Rectal smooth muscle tissue (tissue), 1 donor: ENCODE results near the gene AHCTF1.
"Not testable (repeated sequence)": the region's sequence is repeated elsewhere in the genome, so short reads cannot be mapped to it uniquely, and the experiment has no call there.

Source experiments
- H3K27ac ChIP-seq: one replicate; pipeline ENCODE4 v1.7.0; 2013; ENCODE audit warnings: low read depth, low read length, inconsistent platforms
- H3K27me3 ChIP-seq: one replicate; pipeline ENCODE4 v1.7.0; 2013; ENCODE audit warnings: low read length; ENCODE audit not compliant: control insufficient read depth, insufficient read depth
- H3K36me3 ChIP-seq: one replicate; pipeline ENCODE4 v1.7.0; 2013; ENCODE audit warnings: low read length; ENCODE audit not compliant: control insufficient read depth, insufficient read depth
- H3K4me1 ChIP-seq: one replicate; pipeline ENCODE4 v1.7.0; 2013; ENCODE audit warnings: low read length; ENCODE audit not compliant: control insufficient read depth, insufficient read depth
- H3K4me3 ChIP-seq: one replicate; pipeline ENCODE4 v1.7.0; 2013; ENCODE audit warnings: low read length
- H3K9ac ChIP-seq: one replicate; pipeline ENCODE4 v1.7.0; 2013; ENCODE audit warnings: low read length

Gene AHCTF1

GRCh38 chr1:246822154-246822553 lies 109.6 kb downstream of the AHCTF1 start:
- H3K4me3 ChIP-seq, H3K27me3 ChIP-seq, H3K36me3 ChIP-seq, H3K4me1 ChIP-seq, H3K9ac ChIP-seq, H3K27ac ChIP-seq: not testable (repeated sequence)

- H3K4me3 ChIP-seq, result no peak overlapping the region
- no peak overlapping the region for H3K9ac ChIP-seq
- H3K27me3 ChIP-seq, result no peaks in the 10 kb centered on the region
- H3K36me3 ChIP-seq, result no peaks in the 10 kb centered on the region
- H3K4me1 ChIP-seq, result no peaks in the 10 kb centered on the region
- no peak overlapping the region for H3K27ac ChIP-seq
Observed at GRCh38 chr1:246820666-246821065, 111.1 kb downstream of the AHCTF1 start.

GRCh38 chr1:246817778-246818177 lies 114.0 kb downstream of the AHCTF1 start:
- not testable (repeated sequence) for H3K36me3 ChIP-seq, H3K4me3 ChIP-seq, H3K27me3 ChIP-seq, H3K9ac ChIP-seq, H3K27ac ChIP-seq, H3K4me1 ChIP-seq

GRCh38 chr1:246815693-246816270 lies 116.0 kb downstream of the AHCTF1 start:
- Histone ChIP-seq H3K4me1 (no peaks in the 10 kb centered on the region), H3K4me3 (no peak overlapping the region), H3K27ac (no peak overlapping the region)

GRCh38 chr1:246814890-246815289 lies 116.9 kb downstream of the AHCTF1 start:
- Histone ChIP-seq H3K27me3 (no peaks in the 10 kb centered on the region), H3K36me3 (no peaks in the 10 kb centered on the region), H3K4me3 (no peak overlapping the region), H3K27ac (no peak overlapping the region), H3K4me1 (no peaks in the 10 kb centered on the region), H3K9ac (no peak overlapping the region)

More at GRCh38 chr1:246815693-246816270, 116.0 kb downstream of the AHCTF1 start:
- H3K9ac ChIP-seq, result no peak overlapping the region
- H3K36me3 ChIP-seq, result no peaks in the 10 kb centered on the region
- H3K27me3 ChIP-seq, result no peaks in the 10 kb centered on the region

- not testable (repeated sequence) for H3K4me1 ChIP-seq, H3K9ac ChIP-seq, H3K4me3 ChIP-seq, H3K27ac ChIP-seq, H3K36me3 ChIP-seq, H3K27me3 ChIP-seq
Observed at GRCh38 chr1:246813325-246813724, 118.4 kb downstream of the AHCTF1 start.

- Histone ChIP-seq H3K9ac (no peak overlapping the region), H3K4me3 (no peak overlapping the region), H3K27me3 (no peaks in the 10 kb centered on the region), H3K36me3 (no peaks in the 10 kb centered on the region), H3K27ac (no peak overlapping the region), H3K4me1 (no peaks in the 10 kb centered on the region)
Observed at GRCh38 chr1:246811985-246812384, 119.8 kb downstream of the AHCTF1 start.

GRCh38 chr1:246809473-246809872 lies 122.3 kb downstream of the AHCTF1 start:
- Histone ChIP-seq H3K4me3 (no peak overlapping the region), H3K36me3 (no peaks in the 10 kb centered on the region), H3K27ac (no peak overlapping the region), H3K27me3 (no peaks in the 10 kb centered on the region), H3K9ac (no peak overlapping the region), H3K4me1 (no peaks in the 10 kb centered on the region)

GRCh38 chr1:246805135-246805716 lies 126.5 kb downstream of the AHCTF1 start:
- Histone ChIP-seq H3K4me3 (no peak overlapping the region), H3K27ac (no peak overlapping the region), H3K9ac (no peak overlapping the region), H3K27me3 (no peaks in the 10 kb centered on the region), H3K36me3 (no peaks in the 10 kb centered on the region), H3K4me1 (no peaks in the 10 kb centered on the region)

- H3K27me3 ChIP-seq, result no peaks in the 10 kb centered on the region
- no peaks in the 10 kb centered on the region for H3K4me1 ChIP-seq
- no peak overlapping the region for H3K4me3 ChIP-seq
- H3K27ac ChIP-seq, result no peak overlapping the region
- no peak overlapping the region for H3K9ac ChIP-seq
- no peaks in the 10 kb centered on the region for H3K36me3 ChIP-seq
Observed at GRCh38 chr1:246803883-246804282, 127.9 kb downstream of the AHCTF1 start.

GRCh38 chr1:246803373-246803772 lies 128.4 kb downstream of the AHCTF1 start:
- Histone ChIP-seq H3K27ac (no peak overlapping the region), H3K4me1 (no peaks in the 10 kb centered on the region), H3K36me3 (no peaks in the 10 kb centered on the region), H3K9ac (no peak overlapping the region), H3K27me3 (no peaks in the 10 kb centered on the region), H3K4me3 (no peak overlapping the region)

GRCh38 chr1:246801241-246802020 lies 130.3 kb downstream of the AHCTF1 start:
- Histone ChIP-seq H3K4me1 (no peaks in the 10 kb centered on the region), H3K4me3 (no peak overlapping the region), H3K9ac (no peak overlapping the region), H3K27me3 (no peaks in the 10 kb centered on the region), H3K36me3 (no peaks in the 10 kb centered on the region), H3K27ac (no peak overlapping the region)

- no peaks in the 10 kb centered on the region for H3K36me3 ChIP-seq
- H3K27ac ChIP-seq, result no peak overlapping the region
- H3K4me3 ChIP-seq, result no peak overlapping the region
- no peaks in the 10 kb centered on the region for H3K27me3 ChIP-seq
- no peak overlapping the region for H3K9ac ChIP-seq
- no peaks in the 10 kb centered on the region for H3K4me1 ChIP-seq
Observed at GRCh38 chr1:246800756-246801155, 131.0 kb downstream of the AHCTF1 start.
